ENCODE results near the gene AEBP2. TPM values are rescaled to one million over a fixed set of nuclear protein-coding genes. Genes with fewer than 3 reads are reported as not detected.

Gene AEBP2
- total and polyA plus RNA-seq, 2 of the 13 experiments (the other 11 are each of a cell fraction or from before 2014, with no cell fraction given) = 9.2 to 17.9 TPM

GRCh38 chr12:19454837-19455236 is 15.5 kb downstream of the AEBP2 start:
- TF ChIP-seq NCOR1 (IDR thresholded peaks at IDR 0.05; ENCODE audit: borderline replicate concordance, low read length) (no peak), ZFP90 (CRISPR knock-in tag; IDR thresholded peaks at IDR 0.05; ENCODE audit: borderline replicate concordance) (peak; percentile 45; the same call in 1 of the 2 replicates)
- WGBS (ENCODE audit: low lambda C conversion rate) = 92% methylated on average over 2 of the region's 2 CpGs
- Histone ChIP-seq H3K9ac (ENCODE audit: insufficient read depth, low read depth, low read length) (no peak overlapping the region), H3K27me3 (ENCODE audit: control insufficient read depth in 1 of 2, insufficient read depth in 2 of 2, low read length in 2 of 2) (no peaks in the 10 kb centered on the region), H4K20me1 (ENCODE audit: insufficient read depth, low read length) (peaks cover 41% of the 10 kb centered on the region), H3K9me3 (ENCODE audit: low read length) (no peaks in the 10 kb centered on the region), H3K27ac (ENCODE audit: extremely low read length, insufficient read depth, low read length) (no peak overlapping the region), H3K4me2 (ENCODE audit: low read depth, low read length) (no peak overlapping the region), H2AFZ (ENCODE audit: low read length) (no peak overlapping the region), H3K4me1 (ENCODE audit: insufficient read depth, low read length) (no peaks in the 10 kb centered on the region; the same call in 1 of the 2 replicates), H3K36me3 (replicated peaks in 1 of 2; ENCODE audit: control insufficient read depth in 1 of 2, insufficient read depth in 2 of 2, low read length in 2 of 2) (peaks cover 7 to 10% of the 10 kb centered on the region in 2 experiments; a peak in 3 of 5 replicates), H3K79me2 (ENCODE audit: insufficient read depth, low read length) (peaks cover 93% of the 10 kb centered on the region), H3K4me3 (replicated peaks in 1 of 3; ENCODE audit: insufficient read depth in 1 of 3, low read depth in 2 of 3, low read length in 3 of 3) (no peak overlapping the region)
- intact Hi-C loops (cut with micrococcal nuclease; ENCODE audit: unreplicated experiment) = no loop called here
- ATAC-seq (no peak), DNase-seq (ENCODE audit: low spot score) (no peak), FAIRE-seq (no peak)
- CTCF ChIA-PET (ENCODE audit: low intra/inter-chr PET ratio, low total read pairs) = no interaction called here
- in situ Hi-C loops (cut with HindIII; ENCODE audit: extremely low pct_ligation_motif_present, low pct_unique_long_range_greater_than_20kb) = no loop called here
- POLR2A ChIA-PET = no interaction called here
- BruUV-seq (replicated peaks) = no TSS peak

GRCh38 chr12:19456176-19456575 is 16.9 kb downstream of the AEBP2 start:
- Histone ChIP-seq H3K79me2 (ENCODE audit: insufficient read depth, low read length) (peaks cover 89% of the 10 kb centered on the region), H3K4me2 (ENCODE audit: low read depth, low read length) (no peak overlapping the region), H3K4me3 (replicated peaks in 1 of 3; ENCODE audit: insufficient read depth in 1 of 3, low read depth in 2 of 3, low read length in 3 of 3) (no peak overlapping the region), H2AFZ (ENCODE audit: low read length) (no peak overlapping the region), H4K20me1 (ENCODE audit: insufficient read depth, low read length) (peaks cover 35% of the 10 kb centered on the region), H3K27me3 (ENCODE audit: control insufficient read depth in 1 of 2, insufficient read depth in 2 of 2, low read length in 2 of 2) (no peaks in the 10 kb centered on the region; a peak in 1 of 5 replicates), H3K9ac (ENCODE audit: insufficient read depth, low read depth, low read length) (no peak overlapping the region), H3K36me3 (replicated peaks in 1 of 2; ENCODE audit: control insufficient read depth in 1 of 2, insufficient read depth in 2 of 2, low read length in 2 of 2) (peaks cover 8 to 10% of the 10 kb centered on the region in 2 experiments; a peak in 3 of 5 replicates), H3K27ac (ENCODE audit: extremely low read length, insufficient read depth, low read length) (no peak overlapping the region), H3K4me1 (ENCODE audit: insufficient read depth, low read length) (no peaks in the 10 kb centered on the region), H3K9me3 (ENCODE audit: low read length) (no peaks in the 10 kb centered on the region)
- no peak for TF ChIP-seq TCF7 (IDR thresholded peaks at IDR 0.05; ENCODE audit: low read depth)
- no peak for TF ChIP-seq ZFAT (CRISPR knock-in tag; conservative IDR thresholded peaks at IDR 0.05)
- no peak for TF ChIP-seq SRSF9 (IDR thresholded peaks at IDR 0.05; ENCODE audit: borderline replicate concordance, insufficient read depth, low read depth, low read length, poor library complexity, severe bottlenecking)
- TF ChIP-seq FOXO4 (CRISPR knock-in tag; conservative IDR thresholded peaks at IDR 0.05) = no peak
- TF ChIP-seq NFKBIZ (CRISPR knock-in tag; IDR thresholded peaks at IDR 0.05) = no peak
- no peak for TF ChIP-seq RORA (CRISPR knock-in tag; IDR thresholded peaks at IDR 0.05)
- TF ChIP-seq ARNTL (CRISPR knock-in tag; IDR thresholded peaks at IDR 0.05) = no peak
- no peak for TF ChIP-seq MTA3 (CRISPR knock-in tag; IDR thresholded peaks at IDR 0.05)
- intact Hi-C loops (cut with micrococcal nuclease; ENCODE audit: unreplicated experiment) = no loop called here
- no peak for ATAC-seq
- CTCF ChIA-PET (ENCODE audit: low intra/inter-chr PET ratio, low total read pairs) = no interaction called here
- in situ Hi-C loops (cut with HindIII; ENCODE audit: extremely low pct_ligation_motif_present, low pct_unique_long_range_greater_than_20kb) = no loop called here
- no peak for DNase-seq (ENCODE audit: low spot score)
- 91% methylated on average over 5 of the region's 7 CpGs for WGBS (ENCODE audit: low lambda C conversion rate)
- POLR2A ChIA-PET = no interaction called here
- FAIRE-seq = no peak
- BruUV-seq (replicated peaks) = no TSS peak
